Lower lobe of right lung (tissue), 2 donors: ENCODE results near the gene APOB. TPM values are rescaled to one million over a fixed set of nuclear protein-coding genes. Genes with fewer than 3 reads are reported as not detected.

Experiments
- ATAC-seq, 2 donors: fragments of 200-7000 bp; cut with Tn5 transposase; one replicate each; pipeline ENCODE4 v1.9.1; 2020 to 2022; ENCODE audit warnings: mild to moderate bottlenecking in 2 of 2, moderate library complexity in 2 of 2
- DNase-seq: peaks from one replicate; pipeline ENCODE4 v3.0.0-alpha.2; 2020
- H3K27ac ChIP-seq: fragments of 200-600 bp; one replicate; pipeline ENCODE4 v1.8.0; 2022
- H3K27me3 ChIP-seq: fragments of 200-600 bp; one replicate; pipeline ENCODE4 v1.8.0; 2022; ENCODE audit warnings: low read depth
- H3K36me3 ChIP-seq: fragments of 200-600 bp; one replicate; pipeline ENCODE4 v1.8.0; 2022; ENCODE audit warnings: mild to moderate bottlenecking
- H3K4me1 ChIP-seq: fragments of 200-600 bp; one replicate; pipeline ENCODE4 v1.8.0; 2022
- H3K4me3 ChIP-seq: fragments of 200-600 bp; one replicate; pipeline ENCODE4 v1.8.0; 2022; ENCODE audit warnings: mild to moderate bottlenecking
- H3K9me3 ChIP-seq: fragments of 200-600 bp; one replicate; pipeline ENCODE4 v1.8.0; 2022
- intact Hi-C: fragments of 100-400 bp; cut with DNase I; formaldehyde crosslinking; loops from one replicate; pipeline ENCODE4 v1.11.0; 2022
- total RNA-seq: library from RNA; stranded (reverse); fragmentation: NEBNext Ultra II Directional; extraction: Animal tissue kit (Norgen Biotek cat#: 25700); gene quantifications from one replicate; pipeline ENCODE4 v1.2.1, GENCODE V29; 2021
- TF ChIP-seq, protein P1 (sequence below): fragments of 200-600 bp; IDR thresholded peaks from one replicate; pipeline ENCODE4 v1.8.0; 2022; ENCODE audit warnings: antibody characterized with exemption, mild to moderate bottlenecking
- donor health status: DM: no; HTN: yes; CAD: no; lungs with severe emphysema.

APOB gene
- total RNA-seq, 1 donor from 2014 or later = 0.53 TPM

DNA sequence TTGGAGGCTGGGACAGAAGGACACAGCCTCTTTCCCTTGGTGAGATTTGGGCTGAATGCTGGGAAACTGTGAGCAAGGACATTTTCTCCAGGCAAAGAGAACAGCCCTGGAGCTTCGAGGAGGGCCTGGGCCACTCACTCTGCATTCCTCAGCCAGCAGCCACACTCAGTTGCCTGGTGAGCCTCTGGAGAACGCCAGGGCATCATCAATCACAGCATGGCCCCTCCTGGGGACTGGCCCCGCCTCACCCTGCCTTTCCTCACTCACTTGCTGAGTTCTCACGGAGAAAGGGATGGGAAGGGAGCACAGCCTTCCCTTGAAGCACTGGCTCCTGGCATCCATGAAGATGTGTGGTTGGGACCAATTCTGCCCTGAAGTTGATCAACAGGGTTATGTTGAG is 55.0 kb downstream of the APOB start:
- no peaks in the 10 kb centered on the region for H3K4me1 ChIP-seq
- TF ChIP-seq, protein P1, sequence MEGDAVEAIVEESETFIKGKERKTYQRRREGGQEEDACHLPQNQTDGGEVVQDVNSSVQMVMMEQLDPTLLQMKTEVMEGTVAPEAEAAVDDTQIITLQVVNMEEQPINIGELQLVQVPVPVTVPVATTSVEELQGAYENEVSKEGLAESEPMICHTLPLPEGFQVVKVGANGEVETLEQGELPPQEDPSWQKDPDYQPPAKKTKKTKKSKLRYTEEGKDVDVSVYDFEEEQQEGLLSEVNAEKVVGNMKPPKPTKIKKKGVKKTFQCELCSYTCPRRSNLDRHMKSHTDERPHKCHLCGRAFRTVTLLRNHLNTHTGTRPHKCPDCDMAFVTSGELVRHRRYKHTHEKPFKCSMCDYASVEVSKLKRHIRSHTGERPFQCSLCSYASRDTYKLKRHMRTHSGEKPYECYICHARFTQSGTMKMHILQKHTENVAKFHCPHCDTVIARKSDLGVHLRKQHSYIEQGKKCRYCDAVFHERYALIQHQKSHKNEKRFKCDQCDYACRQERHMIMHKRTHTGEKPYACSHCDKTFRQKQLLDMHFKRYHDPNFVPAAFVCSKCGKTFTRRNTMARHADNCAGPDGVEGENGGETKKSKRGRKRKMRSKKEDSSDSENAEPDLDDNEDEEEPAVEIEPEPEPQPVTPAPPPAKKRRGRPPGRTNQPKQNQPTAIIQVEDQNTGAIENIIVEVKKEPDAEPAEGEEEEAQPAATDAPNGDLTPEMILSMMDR = no peak
- H3K36me3 ChIP-seq = no peaks in the 10 kb centered on the region
- no peaks in the 10 kb centered on the region for H3K27me3 ChIP-seq
- intact Hi-C loops = no loop called here
- no peaks in the 10 kb centered on the region for H3K9me3 ChIP-seq
- ATAC-seq = no peak
- no peak overlapping the region for H3K27ac ChIP-seq
- no peak for DNase-seq
- no peak overlapping the region for H3K4me3 ChIP-seq

DNA sequence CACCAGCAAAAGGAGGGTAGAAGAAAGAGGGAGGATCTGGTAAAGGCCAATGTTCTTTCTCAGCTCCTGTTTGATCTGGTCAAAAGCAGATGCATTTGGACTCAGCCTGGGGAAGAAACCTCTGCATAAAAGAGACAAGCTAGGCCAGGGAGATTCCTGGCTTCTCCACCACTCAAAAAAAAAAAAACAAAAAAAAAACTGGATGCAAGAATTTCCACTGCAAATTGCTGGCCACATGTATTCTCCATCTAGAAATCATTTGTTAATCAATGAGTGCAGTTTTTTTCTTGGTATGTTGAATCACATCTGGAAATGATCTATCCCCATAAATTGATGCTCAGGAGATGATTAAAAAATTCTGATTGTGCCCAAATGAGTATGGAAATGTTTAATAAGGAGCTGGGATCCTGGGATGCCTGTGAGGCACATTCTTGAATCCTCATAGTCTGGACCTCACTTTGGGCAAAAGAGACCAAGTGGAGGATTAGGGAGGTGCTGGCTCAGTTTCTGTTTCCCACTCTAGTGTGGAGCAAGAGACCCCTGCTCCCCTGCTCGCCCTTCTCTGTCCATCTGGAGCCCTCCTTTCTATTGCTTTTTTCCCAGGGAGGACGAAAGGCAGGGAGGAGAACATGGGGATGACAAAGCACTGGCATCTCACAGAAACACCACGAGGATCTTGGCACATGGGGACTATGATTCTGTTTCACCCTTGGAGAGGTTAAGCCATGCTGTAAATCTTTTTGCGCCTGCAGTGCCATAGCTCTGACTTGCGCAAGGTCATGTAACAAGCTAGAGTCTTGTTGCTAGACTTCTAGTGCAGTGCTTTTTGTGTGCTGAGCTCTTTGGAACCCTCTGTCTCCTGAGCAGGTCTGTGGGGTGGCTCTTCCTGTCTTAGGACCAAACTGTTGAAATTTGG is 57.6 kb downstream of the APOB start:
- no peak overlapping the region for H3K4me3 ChIP-seq
- no peak for ATAC-seq
- H3K36me3 ChIP-seq = no peaks in the 10 kb centered on the region
- no peaks in the 10 kb centered on the region for H3K27me3 ChIP-seq
- TF ChIP-seq, protein P1 = no peak
- H3K4me1 ChIP-seq = no peaks in the 10 kb centered on the region
- H3K9me3 ChIP-seq = no peaks in the 10 kb centered on the region
- intact Hi-C loops = no loop called here
- no peak overlapping the region for H3K27ac ChIP-seq
- DNase-seq = no peak

GRCh38 chr2:20985062-20985461 is 58.8 kb downstream of the APOB start:
- intact Hi-C loops = no loop called here
- Histone ChIP-seq H3K9me3 (no peaks in the 10 kb centered on the region), H3K27me3 (no peaks in the 10 kb centered on the region), H3K4me3 (no peak overlapping the region), H3K27ac (no peak overlapping the region), H3K4me1 (no peaks in the 10 kb centered on the region), H3K36me3 (no peaks in the 10 kb centered on the region)
- TF ChIP-seq, protein P1 = no peak
- DNase-seq (no peak), ATAC-seq (no peak)

GRCh38 chr2:20984408-20984807 is 59.5 kb downstream of the APOB start:
- Histone ChIP-seq H3K4me3 (no peak overlapping the region), H3K36me3 (no peaks in the 10 kb centered on the region), H3K9me3 (no peaks in the 10 kb centered on the region), H3K27me3 (no peaks in the 10 kb centered on the region), H3K4me1 (no peaks in the 10 kb centered on the region), H3K27ac (no peak overlapping the region)
- DNase-seq (no peak), ATAC-seq (no peak)
- intact Hi-C loops = no loop called here
- TF ChIP-seq, protein P1 = no peak

DNA sequence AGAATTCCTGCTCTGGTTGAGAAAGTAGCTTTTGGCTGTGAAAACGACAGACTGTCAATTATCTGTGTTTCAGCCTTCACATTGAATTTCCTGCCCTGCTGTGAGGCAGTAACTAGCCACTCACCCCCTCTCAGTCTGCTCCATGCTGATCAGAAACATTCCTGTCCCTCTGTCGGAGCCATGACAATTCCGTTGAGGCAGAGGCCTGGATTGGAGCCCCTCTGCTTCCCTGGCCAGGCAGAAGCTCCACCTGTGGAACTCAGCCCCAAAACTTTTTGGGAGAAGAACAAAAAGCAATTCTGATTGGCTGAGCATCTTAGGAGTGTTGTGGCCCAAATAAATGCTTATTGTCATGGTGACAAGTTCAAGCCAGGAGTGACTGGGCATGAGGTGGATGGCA is 60.0 kb downstream of the APOB start:
- intact Hi-C loops = no loop called here
- H3K27me3 ChIP-seq = no peaks in the 10 kb centered on the region
- TF ChIP-seq, protein P1 = no peak
- H3K4me3 ChIP-seq = no peak overlapping the region
- ATAC-seq = no peak
- no peaks in the 10 kb centered on the region for H3K36me3 ChIP-seq
- no peaks in the 10 kb centered on the region for H3K4me1 ChIP-seq
- no peak overlapping the region for H3K27ac ChIP-seq
- no peak for DNase-seq
- no peaks in the 10 kb centered on the region for H3K9me3 ChIP-seq
